Measurements from ENCODE around the gene GRB14.
"Not testable (repeated sequence)": the region's sequence is repeated elsewhere in the genome, so short reads cannot be mapped to it uniquely, and the experiment has no call there.

Gene GRB14

DNA sequence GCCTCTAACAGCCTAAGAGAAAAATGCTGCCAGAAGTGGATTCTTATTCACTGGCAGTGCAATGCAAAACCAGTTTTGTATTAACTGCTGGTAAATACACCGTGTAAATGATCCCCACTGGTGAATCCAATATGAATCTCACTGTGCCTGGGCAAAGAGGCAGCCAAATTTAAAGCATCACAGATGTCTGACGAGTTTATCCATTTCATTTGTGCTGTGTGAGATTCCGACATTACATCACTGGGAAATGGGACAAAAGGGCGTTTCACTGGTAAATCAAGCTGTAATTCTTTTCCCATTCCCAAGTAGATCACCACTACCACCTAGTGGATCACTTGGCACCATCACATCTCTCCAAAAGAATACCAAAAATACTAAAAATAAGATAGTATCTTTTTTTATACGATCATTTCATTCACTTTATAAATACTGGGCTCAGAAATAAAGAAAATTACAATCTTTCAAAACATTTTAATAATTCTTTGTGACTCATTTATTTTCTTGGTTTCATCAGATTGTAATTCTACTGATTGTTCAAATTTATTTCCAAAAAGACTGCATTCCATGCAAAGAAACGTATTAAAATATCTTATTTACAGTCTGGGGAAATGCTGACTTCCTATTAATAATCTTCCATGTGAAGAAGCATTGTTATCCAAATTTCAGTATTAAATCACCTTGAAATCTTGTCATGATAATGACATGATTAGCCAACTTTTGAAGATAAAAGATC is 125.6 kb downstream of the GRB14 start:
- DNase-seq (ENCODE audit: low read depth in 2 of 2), result no peak

DNA sequence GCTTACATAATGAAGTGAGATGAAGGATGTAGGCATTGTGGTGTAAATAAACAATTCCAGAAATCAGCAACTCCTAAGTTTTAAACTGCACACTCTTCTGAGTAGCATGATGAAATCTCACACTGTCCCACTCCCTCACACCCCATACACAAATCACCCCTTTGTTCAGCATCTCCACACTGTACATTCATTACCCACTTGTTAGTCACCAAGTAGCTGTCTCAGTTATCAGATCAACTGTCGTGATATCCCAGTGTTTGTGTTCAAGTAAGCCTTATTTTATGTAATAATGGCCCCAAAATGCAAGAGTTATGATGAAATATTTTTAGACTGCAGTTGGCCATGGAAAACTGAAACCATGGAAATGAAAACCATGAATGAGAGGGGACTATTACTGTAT is 135.7 kb downstream of the GRB14 start:
- no peak for DNase-seq (ENCODE audit: low read depth in 2 of 2)

DNA sequence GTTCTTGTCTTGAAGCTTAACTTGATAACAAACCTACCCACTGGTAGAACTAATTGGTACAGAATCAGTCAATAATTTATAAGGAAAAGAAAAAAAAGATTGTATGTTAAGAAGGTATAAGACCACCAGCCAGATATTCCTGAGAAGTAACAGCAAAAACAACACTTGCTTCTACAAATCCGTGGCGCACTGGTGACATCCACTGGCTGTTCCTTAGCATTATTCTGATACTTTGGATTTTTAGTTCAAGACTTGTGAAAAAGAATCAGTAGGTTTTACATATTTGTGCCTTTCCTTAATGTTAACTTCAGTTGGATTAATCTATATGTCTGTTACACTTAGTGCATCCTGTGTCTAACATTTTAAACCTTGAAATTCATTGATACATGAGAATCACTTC is 141.8 kb downstream of the GRB14 start:
- no peak for DNase-seq (ENCODE audit: low read depth in 2 of 2)

DNA sequence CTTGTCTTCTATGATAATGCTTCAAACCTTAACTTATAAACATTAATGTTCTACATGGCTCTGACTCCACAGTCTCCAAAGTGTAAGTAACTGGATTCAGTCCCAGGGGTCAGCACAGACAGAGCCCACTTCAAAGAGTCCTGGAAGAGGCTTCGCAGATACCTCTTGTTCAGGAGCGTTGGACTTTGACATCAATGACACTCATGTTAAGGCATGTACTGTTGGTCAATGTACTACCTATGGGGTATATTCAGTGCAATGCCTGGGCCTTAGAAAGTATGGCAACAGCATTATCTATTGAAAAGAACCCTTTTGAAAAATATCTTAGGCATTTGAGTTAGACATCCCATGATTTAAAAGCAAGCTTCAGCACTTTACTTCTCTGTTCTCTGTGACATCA is 143.1 kb downstream of the GRB14 start:
- no peak for DNase-seq (ENCODE audit: low read depth in 2 of 2)

DNA sequence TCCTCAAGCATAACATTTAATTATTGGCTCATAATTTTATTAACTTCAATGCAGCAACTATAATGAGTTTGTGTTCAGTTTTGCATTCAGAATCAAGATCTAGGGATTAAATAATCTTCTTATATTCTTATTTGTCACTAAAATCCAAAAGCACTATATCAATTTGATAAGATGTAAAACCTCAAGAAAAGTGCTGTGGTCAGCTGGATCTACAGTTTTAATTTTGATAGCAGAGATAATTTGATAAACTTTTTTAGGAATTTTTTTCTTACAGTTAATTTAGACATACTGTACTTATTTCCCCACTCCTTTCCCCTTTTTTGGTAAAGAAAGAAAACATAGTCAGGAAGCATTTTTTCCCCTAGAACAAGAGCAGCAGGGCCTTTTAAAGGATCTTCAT is 146.4 kb downstream of the GRB14 start:
- DNase-seq (ENCODE audit: low read depth in 2 of 2), result no peak

DNA sequence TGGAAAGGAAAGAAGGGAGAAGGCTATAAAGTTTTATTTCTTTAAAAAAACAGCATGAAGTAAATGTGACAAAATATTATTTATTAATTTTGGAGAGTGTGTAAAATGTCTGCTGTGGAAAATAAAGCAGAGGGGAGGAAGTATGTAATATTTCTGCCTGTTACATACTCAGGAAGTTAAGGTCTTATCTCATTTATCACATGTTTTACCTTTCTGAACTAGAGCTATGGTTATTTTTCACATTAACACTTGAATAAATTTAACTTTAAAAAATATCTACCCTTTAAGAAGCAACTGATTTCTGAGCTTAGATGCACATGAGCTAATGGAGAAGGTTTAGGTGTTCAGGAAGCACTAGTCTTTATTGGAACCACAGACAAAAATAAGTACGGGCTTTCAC is 148.3 kb downstream of the GRB14 start:
- no peak for DNase-seq (ENCODE audit: low read depth in 2 of 2)

DNA sequence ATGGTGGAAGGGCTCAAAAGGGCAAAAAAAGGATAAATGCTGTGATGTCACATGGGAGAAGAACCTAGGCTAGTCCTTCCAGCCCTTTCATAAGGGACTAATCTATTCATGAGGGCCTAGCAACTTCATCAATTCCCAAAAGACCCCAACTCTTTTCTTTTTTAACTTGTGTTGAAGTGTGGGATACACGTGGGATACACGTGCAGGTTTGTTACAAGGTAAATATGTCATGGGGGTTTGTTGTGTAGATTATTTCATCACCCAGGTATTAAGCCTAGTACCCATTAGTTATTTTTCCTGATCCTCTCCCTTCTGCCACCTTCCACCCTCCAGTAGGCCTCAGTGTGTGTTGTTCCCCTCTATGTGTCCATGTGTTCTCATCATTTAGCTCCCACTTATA is 156.2 kb downstream of the GRB14 start:
- DNase-seq (ENCODE audit: low read depth in 2 of 2), result not testable (repeated sequence)

DNA sequence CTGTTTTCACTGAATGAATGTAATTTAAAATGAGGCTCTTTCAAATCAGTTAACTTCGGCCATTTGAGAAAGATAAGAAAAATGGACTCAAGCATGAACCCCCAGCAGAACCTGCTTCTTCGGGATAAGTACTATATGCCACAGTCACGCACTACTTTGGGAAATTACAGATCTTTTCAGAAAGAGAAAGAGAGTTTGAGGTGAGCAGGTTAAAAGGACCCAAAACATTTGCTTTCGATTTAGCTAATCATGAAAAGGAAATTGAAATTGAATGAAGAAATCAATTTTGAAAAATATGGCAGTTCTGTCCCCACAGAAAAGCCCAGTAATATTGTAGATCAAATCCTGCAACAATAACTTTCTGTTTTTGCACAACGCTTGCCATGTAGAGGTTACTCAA is 156.9 kb downstream of the GRB14 start:
- DNase-seq (ENCODE audit: low read depth in 2 of 2), result no peak

DNA sequence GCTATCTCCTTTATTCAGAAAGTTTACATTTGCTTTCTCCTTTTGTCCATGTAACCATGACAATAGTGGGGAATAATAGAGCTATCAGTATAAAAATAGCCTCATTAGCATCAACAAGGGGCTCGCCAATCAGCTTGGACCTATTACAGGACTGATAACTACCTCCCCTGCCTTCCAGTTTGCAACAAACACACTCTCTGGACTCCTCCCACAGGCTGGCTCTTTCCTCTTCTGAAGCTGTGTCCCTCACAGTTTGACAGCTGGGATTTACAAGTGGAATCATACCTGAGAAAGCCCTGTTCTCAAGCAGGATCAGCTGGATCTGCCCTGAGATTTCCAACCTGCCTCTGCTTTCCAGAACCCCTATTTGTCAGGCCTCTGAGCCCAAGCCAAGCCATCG is 162.5 kb downstream of the GRB14 start:
- no peak for DNase-seq (ENCODE audit: low read depth in 2 of 2)

DNA sequence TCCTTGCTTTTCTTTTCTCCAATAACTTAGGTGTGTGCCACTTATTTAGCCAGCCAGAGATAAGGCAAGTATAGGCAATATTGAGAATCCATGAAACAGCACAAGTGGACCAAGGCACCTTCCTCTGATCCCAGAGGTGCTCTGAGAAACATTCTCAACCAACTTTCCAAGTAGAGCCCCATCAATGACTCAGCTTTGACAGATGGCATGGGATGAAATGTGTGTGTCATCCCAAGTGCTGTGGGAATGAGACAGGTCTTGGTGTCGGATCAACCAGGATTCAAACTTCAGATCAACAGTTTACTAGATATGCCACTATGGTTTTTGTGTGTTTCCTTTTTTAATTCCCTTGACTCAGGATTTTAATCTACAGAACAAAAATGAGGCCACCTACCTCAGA is 164.0 kb downstream of the GRB14 start:
- DNase-seq (ENCODE audit: low read depth in 2 of 2), result no peak

DNA sequence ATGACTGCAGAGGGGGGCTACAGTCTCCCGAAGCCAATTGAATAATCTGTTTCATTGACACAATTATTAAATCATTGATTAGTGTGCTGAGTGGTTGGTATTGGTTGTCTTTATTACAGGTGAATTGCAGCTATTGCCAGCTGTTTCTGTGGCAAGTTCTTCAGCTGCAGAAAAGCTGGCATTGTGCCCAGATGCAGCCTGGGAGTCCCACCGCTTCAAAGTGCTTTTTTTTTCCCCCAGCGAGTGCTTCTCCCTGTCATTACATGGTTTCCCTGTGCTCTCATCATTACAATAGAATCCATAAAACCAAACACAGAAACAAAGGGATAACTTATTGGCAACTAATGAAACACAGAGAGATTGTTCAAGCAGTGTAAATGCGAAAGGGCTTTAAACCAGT is 164.7 kb downstream of the GRB14 start:
- no peak for DNase-seq (ENCODE audit: low read depth in 2 of 2)

DNA sequence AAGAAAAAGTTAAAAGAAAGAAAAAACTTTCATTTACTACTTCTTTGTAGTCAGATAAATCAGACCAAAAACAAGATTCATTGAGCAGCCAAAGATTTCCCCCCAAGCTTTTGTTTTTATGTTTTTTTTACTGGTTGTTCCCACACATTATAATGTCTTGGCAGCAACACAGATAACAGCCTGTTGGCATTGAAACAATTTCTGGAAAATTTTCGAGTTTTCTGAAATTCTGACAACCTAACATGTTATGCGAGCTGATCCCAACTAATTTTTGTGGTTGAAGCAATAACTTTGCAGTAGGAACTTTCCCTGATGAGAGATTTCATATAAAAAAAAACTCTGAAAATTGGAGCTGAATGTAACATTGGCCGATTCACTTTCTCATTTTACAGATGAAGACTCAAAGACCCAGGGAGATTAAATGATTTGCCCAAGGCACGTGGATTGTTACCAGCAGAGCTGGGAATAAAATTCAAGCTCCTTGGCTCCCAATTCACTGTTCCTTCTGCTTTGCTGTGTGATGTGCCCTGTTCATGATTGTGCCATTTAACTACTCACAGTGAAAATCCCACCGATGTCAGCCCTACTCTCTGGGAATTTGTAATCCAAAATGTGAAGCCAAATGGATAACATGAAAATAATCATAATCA is 167.5 kb downstream of the GRB14 start:
- DNase-seq (ENCODE audit: low read depth in 2 of 2), result no peak

DNA sequence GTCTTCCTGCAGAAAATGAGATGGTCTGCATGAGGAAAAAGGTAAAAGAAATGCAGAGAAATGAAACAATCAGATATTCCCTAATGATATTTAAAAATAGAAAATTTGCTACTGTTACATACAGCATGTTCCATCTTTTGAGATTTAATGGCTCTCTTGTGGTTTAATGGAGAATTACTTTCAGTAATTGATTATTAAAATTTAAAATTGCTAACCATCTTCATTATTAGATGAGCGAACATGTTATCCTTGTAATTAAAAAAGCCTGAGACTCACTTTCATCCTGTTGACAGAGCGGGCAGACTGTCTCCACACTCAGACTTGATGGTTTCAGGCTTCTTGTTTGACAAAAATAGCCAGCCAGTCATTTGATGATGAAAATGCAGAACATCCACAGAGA is 171.0 kb downstream of the GRB14 start:
- DNase-seq (ENCODE audit: low read depth in 2 of 2), result no peak

DNA sequence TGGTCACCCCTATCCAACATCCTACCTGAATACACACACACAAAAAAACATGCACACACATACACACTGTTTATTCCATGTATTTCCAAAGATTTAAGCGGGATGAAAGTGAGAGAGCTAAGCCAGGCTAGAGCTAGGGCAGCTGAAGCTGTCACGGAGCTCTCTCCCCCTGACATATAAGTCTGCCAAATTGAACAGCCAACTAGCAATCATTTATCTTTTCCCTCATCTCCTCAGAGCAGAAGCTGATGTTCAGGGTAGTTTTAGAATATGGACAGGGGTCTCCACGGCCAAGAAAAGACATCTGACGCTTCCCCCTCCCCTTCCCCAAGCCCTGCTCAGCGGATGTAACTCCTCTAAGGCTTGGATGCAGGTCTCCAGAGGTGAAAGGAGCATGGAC is 171.6 kb downstream of the GRB14 start:
- DNase-seq (ENCODE audit: low read depth in 2 of 2), result no peak

DNA sequence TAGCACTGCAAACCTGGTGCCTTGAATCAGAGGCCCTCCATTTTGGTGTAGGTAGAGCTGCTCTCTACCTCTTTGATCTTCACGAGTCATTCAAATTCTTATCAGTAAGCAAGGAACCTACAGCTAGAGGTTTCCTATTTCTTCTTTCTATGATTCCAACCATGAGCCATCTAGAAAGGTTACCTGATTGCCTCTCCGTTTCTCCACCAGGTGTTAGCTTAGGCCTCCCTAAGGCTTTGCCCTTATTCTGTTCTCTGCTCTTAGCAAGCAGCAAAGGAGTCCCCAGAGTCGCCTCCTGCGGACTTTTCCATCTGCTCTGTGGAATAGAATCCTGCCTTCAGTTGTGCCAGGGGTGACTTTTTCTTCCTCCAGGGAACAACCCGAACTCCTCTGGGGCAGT is 173.6 kb downstream of the GRB14 start:
- DNase-seq (ENCODE audit: low read depth in 2 of 2), result no peak
